A673 (cell line): ENCODE results near the gene VSIG1.

Experiments
- EZH2 ChIP-seq: fragments of 200-600 bp; sonication (generic); IDR thresholded peaks from 2 replicates; pipeline ENCODE4 v1.6.1; 2017; ENCODE audit warnings: borderline replicate concordance, low read depth, mild to moderate bottlenecking, mixed read lengths, antibody characterized with exemption, low read length; ENCODE audit not compliant: poor library complexity, severe bottlenecking
- TF ChIP-seq, protein P1 (sequence below): fragments of 300-800, 200-600 bp; sonication (generic); conservative IDR thresholded peaks from 2 replicates; pipeline ENCODE4 v1.5.1; 2017; ENCODE audit warnings: low read depth, mild to moderate bottlenecking, antibody characterized with exemption, low read length, moderate library complexity, mixed read lengths

DNA sequence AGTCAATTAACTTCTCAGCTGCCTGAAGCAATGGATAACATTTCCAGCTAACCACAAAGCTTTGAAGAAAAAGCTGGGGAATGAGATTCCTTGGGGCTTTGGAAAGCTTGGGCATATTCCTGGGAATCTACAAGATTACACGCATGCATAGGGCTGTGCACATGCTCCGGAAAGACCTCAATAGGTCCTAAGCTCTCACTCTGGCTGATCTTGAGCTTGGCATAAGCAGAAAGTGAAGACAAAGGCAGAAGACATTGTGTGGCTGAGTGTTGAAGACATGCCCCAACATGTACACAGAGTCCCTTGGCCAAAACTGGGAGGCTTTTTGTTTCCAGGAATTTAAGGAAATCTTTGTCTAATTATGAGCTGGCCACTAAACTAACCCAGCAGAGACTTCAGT lies 77.9 kb downstream of the VSIG1 start:
- TF ChIP-seq, protein P1, sequence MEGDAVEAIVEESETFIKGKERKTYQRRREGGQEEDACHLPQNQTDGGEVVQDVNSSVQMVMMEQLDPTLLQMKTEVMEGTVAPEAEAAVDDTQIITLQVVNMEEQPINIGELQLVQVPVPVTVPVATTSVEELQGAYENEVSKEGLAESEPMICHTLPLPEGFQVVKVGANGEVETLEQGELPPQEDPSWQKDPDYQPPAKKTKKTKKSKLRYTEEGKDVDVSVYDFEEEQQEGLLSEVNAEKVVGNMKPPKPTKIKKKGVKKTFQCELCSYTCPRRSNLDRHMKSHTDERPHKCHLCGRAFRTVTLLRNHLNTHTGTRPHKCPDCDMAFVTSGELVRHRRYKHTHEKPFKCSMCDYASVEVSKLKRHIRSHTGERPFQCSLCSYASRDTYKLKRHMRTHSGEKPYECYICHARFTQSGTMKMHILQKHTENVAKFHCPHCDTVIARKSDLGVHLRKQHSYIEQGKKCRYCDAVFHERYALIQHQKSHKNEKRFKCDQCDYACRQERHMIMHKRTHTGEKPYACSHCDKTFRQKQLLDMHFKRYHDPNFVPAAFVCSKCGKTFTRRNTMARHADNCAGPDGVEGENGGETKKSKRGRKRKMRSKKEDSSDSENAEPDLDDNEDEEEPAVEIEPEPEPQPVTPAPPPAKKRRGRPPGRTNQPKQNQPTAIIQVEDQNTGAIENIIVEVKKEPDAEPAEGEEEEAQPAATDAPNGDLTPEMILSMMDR, result no peak
- no peak for TF ChIP-seq EZH2
